Right renal cortex interstitium (tissue), 3 donors: ENCODE measurements around the gene OR6C68. TPM values are rescaled to one million over a fixed set of nuclear protein-coding genes. Genes with fewer than 3 reads are reported as not detected.
"Not testable (repeated sequence)": the region's sequence is repeated elsewhere in the genome, so short reads cannot be mapped to it uniquely, and the experiment has no call there.

Experiments
- DNase-seq, 3 donors: peaks; one replicate each; pipeline ENCODE4 v3.0.0-alpha.2; 2013; ENCODE audit warnings: low read depth in 3 of 3, low spot score in 2 of 3
- polyA plus RNA-seq, 3 donors: library from polyadenylated mRNA; unstranded; fragments of 120-200 nt; gene quantifications; one replicate each; pipeline ENCODE4 v1.2.1, GENCODE V29; 2013; ENCODE audit not compliant: insufficient read length in 3 of 3

The OR6C68 gene
- not detected for polyA plus RNA-seq

GRCh38 chr12:55492078-55492477 is at the start of gene OR6C68:
OR6C68 (plus strand) TSS chr12:55492378; CDS start chr12:55492378, 0 bp downstream.
- DNase-seq: no peak

GRCh38 chr12:55443776-55444175 is 48.4 kb upstream of the OR6C68 start, which contains the start of gene OR6C2:
OR6C2 (plus strand) TSS chr12:55444076; CDS start chr12:55452214, 8,138 bp downstream.
- no peak for DNase-seq

GRCh38 chr12:55445357-55445756 is 46.8 kb upstream of the OR6C68 start:
- no peak for DNase-seq

GRCh38 chr12:55446326-55446725 is 45.9 kb upstream of the OR6C68 start:
- no peak for DNase-seq

GRCh38 chr12:55448825-55449224 is 43.4 kb upstream of the OR6C68 start:
- no peak for DNase-seq

GRCh38 chr12:55464926-55465325 is 27.3 kb upstream of the OR6C68 start:
- not testable (repeated sequence) for DNase-seq

- no peak for DNase-seq
Observed at GRCh38 chr12:55467836-55468235, 24.3 kb upstream of the OR6C68 start.

GRCh38 chr12:55469291-55469690 is 22.9 kb upstream of the OR6C68 start:
- no peak for DNase-seq

- DNase-seq: no peak
Observed at GRCh38 chr12:55470088-55470829, 21.9 kb upstream of the OR6C68 start, which contains the start of gene OR6C70. OR6C70 (minus strand) TSS chr12:55470138; CDS start chr12:55470138, 0 bp downstream.

- DNase-seq: no peak
Observed at GRCh38 chr12:55472264-55472663, 19.9 kb upstream of the OR6C68 start.

GRCh38 chr12:55479136-55479535 is 13.0 kb upstream of the OR6C68 start:
- not testable (repeated sequence) for DNase-seq

- not testable (repeated sequence) for DNase-seq
Observed at GRCh38 chr12:55484284-55484683, 7.9 kb upstream of the OR6C68 start.

- DNase-seq: no peak
Observed at GRCh38 chr12:55495490-55495889, 3.3 kb downstream of the OR6C68 start.

GRCh38 chr12:55499231-55499630 is 7.1 kb downstream of the OR6C68 start:
- DNase-seq: no peak

GRCh38 chr12:55499810-55500252 is 7.7 kb downstream of the OR6C68 start:
- no peak for DNase-seq

GRCh38 chr12:55501601-55502000 is 9.4 kb downstream of the OR6C68 start:
- DNase-seq: no peak

- no peak for DNase-seq
Observed at GRCh38 chr12:55515696-55516095, 23.5 kb downstream of the OR6C68 start.

- no peak for DNase-seq
Observed at GRCh38 chr12:55516391-55516790, 24.2 kb downstream of the OR6C68 start.
